Measurements from ENCODE around the gene FSTL3.
"Not testable (repeated sequence)": the region's sequence is repeated elsewhere in the genome, so short reads cannot be mapped to it uniquely, and the experiment has no call there.

The FSTL3 gene
- total RNA-seq = 0 to 2.8 (median 1.7) reads per million in 9 experiments

- peaks cover 19 to 23% of the 10 kb centered on the region in 2 donors for H3K27me3 Mint-ChIP-seq
- H3K27ac Mint-ChIP-seq = no peak within 1 kb of the TSS
- H3K4me3 Mint-ChIP-seq = no peak within 1 kb of the TSS
- H3K4me1 Mint-ChIP-seq (ENCODE audit: low read depth in 2 of 2) = peaks cover 5 to 8% of the 10 kb centered on the region in 2 donors
- no peaks in the 10 kb centered on the region for H3K9me3 Mint-ChIP-seq
- peaks cover 4% of the 10 kb centered on the region for H3K36me3 Mint-ChIP-seq (ENCODE audit: insufficient read depth)
- no peak for ATAC-seq (replicated peaks)
- DNase-seq = no peak
Observed at GRCh38 chr19:676339-677105, at the start of gene FSTL3. FSTL3 (plus strand) TSS chr19:676392; CDS start chr19:676424, 32 bp downstream.

DNA sequence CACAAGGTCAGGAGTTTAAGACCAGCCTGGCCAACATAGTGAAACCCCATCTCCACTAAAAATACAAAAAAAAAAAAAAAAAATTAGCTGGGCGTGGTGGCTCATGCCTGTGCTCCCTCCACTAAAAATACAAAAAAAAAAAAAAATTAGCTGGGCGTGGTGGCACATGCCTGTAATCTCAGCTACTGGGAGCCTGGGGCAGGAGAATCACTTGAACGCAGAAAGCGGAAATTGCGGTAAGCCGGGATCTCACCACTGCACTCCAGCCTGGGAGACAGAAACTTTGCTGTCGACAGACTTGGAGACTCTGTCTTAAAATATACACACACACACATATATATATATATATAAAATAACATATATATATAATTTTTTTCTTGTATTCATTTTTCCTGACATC, 49.6 kb upstream of the FSTL3 start:
- peaks cover 47% of the 10 kb centered on the region for H3K36me3 Mint-ChIP-seq (ENCODE audit: insufficient read depth)
- DNase-seq = not testable (repeated sequence)

DNA sequence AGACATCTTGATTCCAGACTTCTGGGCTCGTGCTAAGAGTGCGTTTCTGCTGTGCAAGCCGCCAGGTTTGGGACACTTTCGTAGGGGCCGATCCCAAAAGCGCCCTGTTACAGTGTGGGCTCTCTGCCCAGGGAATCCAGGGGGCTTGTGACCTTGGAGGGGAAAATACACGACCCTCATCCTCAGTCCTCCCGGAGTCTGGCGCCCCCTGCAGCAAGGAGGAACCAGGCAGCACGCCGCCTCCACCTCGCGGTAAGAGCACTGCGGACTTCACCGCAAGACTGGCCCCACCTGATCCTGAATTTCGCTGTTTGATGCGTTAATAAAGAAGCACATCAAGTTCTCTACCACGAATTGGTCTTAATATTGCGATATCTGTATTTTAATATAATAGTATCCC, 48.0 kb upstream of the FSTL3 start:
- H3K36me3 Mint-ChIP-seq (ENCODE audit: insufficient read depth) = peaks cover 54% of the 10 kb centered on the region
- DNase-seq (no peak), ATAC-seq (replicated peaks) (no peak)
- H3K9me3 Mint-ChIP-seq = no peaks in the 10 kb centered on the region
- H3K27me3 Mint-ChIP-seq = no peaks in the 10 kb centered on the region
- no peak overlapping the region for H3K27ac Mint-ChIP-seq
- peaks cover 15 to 19% of the 10 kb centered on the region in 2 donors for H3K4me1 Mint-ChIP-seq (ENCODE audit: low read depth in 2 of 2)
- H3K4me3 Mint-ChIP-seq = no peak overlapping the region

More for the DNA sequence above, 49.6 kb upstream of the FSTL3 start:
- H3K27ac Mint-ChIP-seq; H3K4me1 Mint-ChIP-seq (ENCODE audit: low read depth in 2 of 2); H3K4me3 Mint-ChIP-seq; H3K9me3 Mint-ChIP-seq; H3K27me3 Mint-ChIP-seq; ATAC-seq (replicated peaks): not testable (repeated sequence)

DNA sequence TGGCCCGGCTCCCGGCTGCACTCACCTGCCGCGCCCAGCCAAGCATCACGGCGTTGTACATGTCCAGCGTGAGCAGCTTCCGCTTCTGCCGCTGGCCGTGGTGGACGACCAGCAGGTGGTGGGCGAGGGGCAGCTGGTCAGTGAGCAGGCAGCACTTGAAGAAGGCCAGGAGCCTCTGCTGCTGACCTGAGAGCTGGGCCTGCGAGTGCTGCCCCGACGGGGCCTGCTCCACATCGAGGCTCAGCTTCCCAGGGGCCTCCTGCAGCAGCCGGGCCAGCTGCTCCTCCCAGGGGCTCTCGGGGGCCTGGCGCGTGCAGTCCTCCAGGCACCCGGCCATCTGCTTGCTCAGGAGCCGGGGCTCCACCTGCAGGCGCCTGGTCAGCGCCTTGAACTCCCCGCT, 46.7 kb upstream of the FSTL3 start:
- peaks cover 24 to 28% of the 10 kb centered on the region in 2 donors for H3K4me1 Mint-ChIP-seq (ENCODE audit: low read depth in 2 of 2)
- H3K36me3 Mint-ChIP-seq (ENCODE audit: insufficient read depth) = peaks cover 54% of the 10 kb centered on the region
- H3K4me3 Mint-ChIP-seq; DNase-seq; H3K27ac Mint-ChIP-seq; H3K9me3 Mint-ChIP-seq; H3K27me3 Mint-ChIP-seq; ATAC-seq (replicated peaks): not testable (repeated sequence)

DNA sequence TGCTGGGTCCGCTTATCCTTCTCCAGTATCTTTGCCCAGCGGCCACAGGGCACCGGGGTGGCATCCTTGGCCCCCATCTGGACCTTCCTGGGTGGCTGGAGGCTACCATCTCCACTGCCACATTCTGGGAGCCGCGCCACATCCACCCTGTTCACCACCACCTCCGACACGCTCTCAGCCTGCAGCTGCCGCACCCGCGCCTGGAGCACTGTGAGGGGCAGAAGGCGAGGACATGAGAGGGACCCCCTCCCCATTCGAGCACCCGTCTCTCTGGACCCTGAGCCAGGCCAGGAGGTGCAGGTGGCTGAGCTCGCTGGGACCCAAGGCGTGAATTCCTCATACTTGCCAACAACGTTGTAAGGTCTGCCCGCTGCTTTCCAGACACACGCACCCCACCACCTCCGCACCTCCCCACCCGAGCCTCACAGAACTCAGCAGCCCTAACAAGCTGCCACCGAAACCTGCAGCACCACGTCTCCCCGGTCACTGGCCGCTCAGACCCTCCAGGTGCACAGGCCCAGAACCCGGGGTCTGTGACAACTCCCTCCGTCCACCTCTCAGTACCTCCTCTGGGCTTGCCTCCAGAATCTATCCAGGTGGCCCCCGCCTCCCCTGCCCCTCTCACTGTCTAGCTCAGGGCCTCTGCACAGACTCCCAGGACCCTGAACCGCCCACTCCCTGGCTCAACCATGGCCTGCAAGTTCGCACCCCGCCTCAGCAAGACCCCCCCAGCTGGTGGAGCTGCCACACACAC, 46.1 kb upstream of the FSTL3 start:
- H3K4me3 Mint-ChIP-seq = peak overlapping the region in 1 of 2 donors; percentile 29
- ATAC-seq (replicated peaks) = no peak
- H3K9me3 Mint-ChIP-seq = no peaks in the 10 kb centered on the region
- H3K27ac Mint-ChIP-seq = peak overlapping the region in 1 of 2 donors; percentile 58
- H3K36me3 Mint-ChIP-seq (ENCODE audit: insufficient read depth) = peaks cover 52% of the 10 kb centered on the region
- no peak for DNase-seq
- H3K27me3 Mint-ChIP-seq = no peaks in the 10 kb centered on the region
- H3K4me1 Mint-ChIP-seq (ENCODE audit: low read depth in 2 of 2) = peaks cover 24 to 28% of the 10 kb centered on the region in 2 donors

DNA sequence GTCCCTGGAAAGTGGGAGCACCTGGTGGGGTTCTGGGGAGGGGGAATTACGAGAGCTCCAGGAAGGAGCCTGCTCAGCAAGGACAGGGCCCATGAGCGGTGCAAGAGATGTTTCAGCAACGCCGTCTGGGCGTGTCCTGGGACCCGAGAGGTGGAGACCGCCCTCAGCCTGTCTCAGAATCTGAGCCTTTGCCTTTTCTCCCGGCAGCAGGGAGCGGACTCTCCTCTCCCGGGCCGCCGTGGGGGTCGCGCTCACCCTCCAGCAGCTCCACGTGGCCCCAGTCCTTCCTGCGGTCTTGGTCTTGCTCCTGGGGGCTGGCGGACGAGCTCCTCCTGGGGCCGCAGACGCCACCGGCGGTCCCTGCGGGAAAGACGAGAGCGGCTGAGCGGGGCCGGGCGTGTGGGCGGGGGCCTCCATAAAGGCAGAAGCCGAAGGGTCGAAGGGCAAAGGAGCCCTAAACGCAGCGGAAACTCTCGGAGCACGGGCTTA, 43.6 kb upstream of the FSTL3 start:
- ATAC-seq (replicated peaks) (no peak), DNase-seq (no peak)
- Mint-ChIP-seq H3K27ac (peak overlapping the region; percentile 93 to 95), H3K4me3 (peak overlapping the region; percentile 95 to 96), H3K36me3 (ENCODE audit: insufficient read depth) (peaks cover 41% of the 10 kb centered on the region), H3K27me3 (no peaks in the 10 kb centered on the region), H3K4me1 (ENCODE audit: low read depth in 2 of 2) (peaks cover 25 to 26% of the 10 kb centered on the region in 2 donors), H3K9me3 (no peaks in the 10 kb centered on the region)

- no peaks in the 10 kb centered on the region for H3K27me3 Mint-ChIP-seq
- ATAC-seq (replicated peaks) = peak; percentile 94
- H3K4me1 Mint-ChIP-seq (ENCODE audit: low read depth in 2 of 2) = peaks cover 25 to 26% of the 10 kb centered on the region in 2 donors
- H3K9me3 Mint-ChIP-seq = no peaks in the 10 kb centered on the region
- H3K27ac Mint-ChIP-seq = peak within 1 kb of the TSS; percentile 93 to 95
- peak within 1 kb of the TSS; percentile 95 to 96 for H3K4me3 Mint-ChIP-seq
- DNase-seq = peak; percentile 87 to 94 (median 90)
- H3K36me3 Mint-ChIP-seq (ENCODE audit: insufficient read depth) = peaks cover 36% of the 10 kb centered on the region
Observed at GRCh38 chr19:633068-633785, 43.0 kb upstream of the FSTL3 start, which contains the start of gene POLRMT. POLRMT (minus strand) TSS chr19:633537; CDS start chr19:633512, 25 bp downstream.

DNA sequence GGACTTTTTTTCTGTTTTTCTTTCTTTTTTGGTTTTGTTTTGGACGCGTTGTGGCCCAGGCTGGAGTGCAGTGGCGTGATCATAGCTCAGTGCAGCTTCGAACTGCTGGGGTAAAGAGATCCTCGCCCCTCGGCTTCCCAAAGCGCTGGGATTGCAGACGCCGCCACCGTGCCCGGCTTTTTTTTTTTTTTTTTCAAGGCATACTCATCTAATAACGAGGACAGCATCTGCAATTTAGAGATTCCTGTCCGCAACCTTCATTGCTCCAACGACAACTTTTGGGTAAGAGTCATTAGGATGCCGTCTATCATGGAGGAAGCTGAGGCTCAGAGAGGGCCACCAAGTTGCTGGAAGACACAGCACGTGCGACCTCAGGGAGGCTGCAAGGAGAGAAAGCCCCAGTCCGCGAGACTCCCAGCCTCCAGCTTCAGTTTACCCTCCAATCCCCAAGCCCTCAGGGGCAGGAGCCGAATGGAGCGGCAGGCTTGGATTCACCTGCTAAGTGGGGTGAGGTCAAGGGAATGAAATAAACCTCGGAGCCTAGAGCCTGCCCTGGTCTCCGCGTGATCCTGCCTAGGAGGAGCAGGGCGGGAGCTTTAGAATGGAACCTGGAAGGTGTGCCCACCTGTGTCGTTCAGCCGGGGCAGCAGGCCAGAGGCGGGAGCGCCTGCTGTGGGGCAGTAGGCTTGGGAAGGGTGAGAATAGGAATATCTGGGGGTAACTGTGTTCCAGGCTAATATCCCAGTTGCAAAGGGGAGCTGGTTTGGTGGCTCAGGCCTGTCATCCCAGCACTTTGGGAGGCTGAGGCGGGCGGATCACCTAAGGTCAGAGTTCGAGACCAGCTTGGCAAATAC, 42.2 kb upstream of the FSTL3 start:
- Mint-ChIP-seq H3K4me3 (peak overlapping the region; percentile 95 to 96), H3K4me1 (ENCODE audit: low read depth in 2 of 2) (peaks cover 26 to 27% of the 10 kb centered on the region in 2 donors), H3K9me3 (no peaks in the 10 kb centered on the region), H3K27me3 (no peaks in the 10 kb centered on the region), H3K27ac (peak overlapping the region; percentile 93 to 95), H3K36me3 (ENCODE audit: insufficient read depth) (peaks cover 28% of the 10 kb centered on the region)
- DNase-seq = no peak
- ATAC-seq (replicated peaks) = no peak

- H3K27ac Mint-ChIP-seq = peak overlapping the region in 1 of 2 donors; percentile 70
- no peak overlapping the region for H3K4me3 Mint-ChIP-seq
- no peaks in the 10 kb centered on the region for H3K9me3 Mint-ChIP-seq
- DNase-seq (no peak), ATAC-seq (replicated peaks) (no peak)
- H3K4me1 Mint-ChIP-seq (ENCODE audit: low read depth in 2 of 2) = peaks cover 32 to 35% of the 10 kb centered on the region in 2 donors
- no peaks in the 10 kb centered on the region for H3K27me3 Mint-ChIP-seq
- peaks cover 33% of the 10 kb centered on the region for H3K36me3 Mint-ChIP-seq (ENCODE audit: insufficient read depth)
Observed at GRCh38 chr19:634975-635652, 41.1 kb upstream of the FSTL3 start.

- Mint-ChIP-seq H3K27ac (peak overlapping the region; percentile 91 to 99), H3K36me3 (ENCODE audit: insufficient read depth) (peaks cover 28% of the 10 kb centered on the region), H3K9me3 (no peaks in the 10 kb centered on the region), H3K4me1 (ENCODE audit: low read depth in 2 of 2) (peaks cover 14 to 15% of the 10 kb centered on the region in 2 donors), H3K27me3 (no peaks in the 10 kb centered on the region), H3K4me3 (peak overlapping the region; percentile 80 to 87)
- DNase-seq (no peak), ATAC-seq (replicated peaks) (no peak)
Observed at GRCh38 chr19:638906-639252, 37.3 kb upstream of the FSTL3 start.

DNA sequence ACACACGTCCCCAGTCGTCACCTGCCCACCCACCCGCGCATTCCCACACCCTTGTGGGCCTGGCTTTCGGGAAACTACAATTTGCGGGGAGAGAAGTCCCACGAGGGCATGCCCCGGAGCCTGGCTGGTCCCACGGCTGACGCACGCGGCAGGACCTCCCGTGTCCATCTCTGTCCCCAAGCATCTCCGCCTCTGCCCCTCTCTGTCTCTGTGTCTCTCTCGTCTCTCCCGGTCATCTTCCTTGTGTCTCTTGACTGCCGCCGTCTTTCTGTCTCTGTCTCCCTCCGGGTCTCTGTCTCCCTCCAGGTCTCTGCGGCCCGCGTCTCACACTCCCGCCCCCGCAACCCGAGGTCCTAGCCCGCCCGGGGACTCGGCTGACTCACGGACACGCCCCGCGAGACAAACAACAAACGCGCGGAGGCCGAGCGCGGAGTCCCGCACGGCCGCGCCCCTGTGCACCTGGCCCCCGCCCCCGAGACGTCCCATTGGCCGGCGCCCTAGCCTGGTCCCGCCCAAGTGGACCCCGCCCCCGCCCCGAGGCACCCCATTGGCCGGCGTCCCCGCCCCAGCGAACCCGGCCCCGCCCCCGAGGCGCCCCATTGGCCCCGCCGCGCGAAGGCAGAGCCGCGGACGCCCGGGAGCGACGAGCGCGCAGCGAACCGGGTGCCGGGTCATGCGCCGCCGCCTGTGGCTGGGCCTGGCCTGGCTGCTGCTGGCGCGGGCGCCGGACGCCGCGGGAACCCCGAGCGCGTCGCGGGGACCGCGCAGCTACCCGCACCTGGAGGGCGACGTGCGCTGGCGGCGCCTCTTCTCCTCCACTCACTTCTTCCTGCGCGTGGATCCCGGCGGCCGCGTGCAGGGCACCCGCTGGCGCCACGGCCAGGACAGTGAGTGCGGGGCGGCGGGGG, 36.7 kb upstream of the FSTL3 start, which contains the start of gene FGF22:
Gene FGF22 (plus strand): TSS at position 627 of the 908 bp plus-strand sequence. CDS start 47 bp downstream, at position 674.
- peaks cover 10% of the 10 kb centered on the region in 2 donors for H3K4me1 Mint-ChIP-seq (ENCODE audit: low read depth in 2 of 2)
- peaks cover 26% of the 10 kb centered on the region for H3K36me3 Mint-ChIP-seq (ENCODE audit: insufficient read depth)
- no peaks in the 10 kb centered on the region for H3K27me3 Mint-ChIP-seq
- ATAC-seq (replicated peaks) = peak; percentile 88
- DNase-seq = peak; percentile 90 to 92 (median 91)
- peak within 1 kb of the TSS; percentile 91 to 99 for H3K27ac Mint-ChIP-seq
- no peaks in the 10 kb centered on the region for H3K9me3 Mint-ChIP-seq
- H3K4me3 Mint-ChIP-seq = peak within 1 kb of the TSS; percentile 80 to 87

Measured in effector memory CD8-positive, alpha-beta T cell (primary cell).